NCI-H2107 treated with DMSO at 0.1 percent for 48 hours (cell line): ENCODE measurements around the gene ADD1.
A peak's percentile ranks its signal among the peaks of the same experiment; 100 is the strongest.

Experiments
- DNase-seq: peaks from one replicate; lab custom pipeline; 2025; ENCODE audit not compliant: unreplicated experiment; lab: John Stamatoyannopoulos, UW

ADD1 gene, protein sequence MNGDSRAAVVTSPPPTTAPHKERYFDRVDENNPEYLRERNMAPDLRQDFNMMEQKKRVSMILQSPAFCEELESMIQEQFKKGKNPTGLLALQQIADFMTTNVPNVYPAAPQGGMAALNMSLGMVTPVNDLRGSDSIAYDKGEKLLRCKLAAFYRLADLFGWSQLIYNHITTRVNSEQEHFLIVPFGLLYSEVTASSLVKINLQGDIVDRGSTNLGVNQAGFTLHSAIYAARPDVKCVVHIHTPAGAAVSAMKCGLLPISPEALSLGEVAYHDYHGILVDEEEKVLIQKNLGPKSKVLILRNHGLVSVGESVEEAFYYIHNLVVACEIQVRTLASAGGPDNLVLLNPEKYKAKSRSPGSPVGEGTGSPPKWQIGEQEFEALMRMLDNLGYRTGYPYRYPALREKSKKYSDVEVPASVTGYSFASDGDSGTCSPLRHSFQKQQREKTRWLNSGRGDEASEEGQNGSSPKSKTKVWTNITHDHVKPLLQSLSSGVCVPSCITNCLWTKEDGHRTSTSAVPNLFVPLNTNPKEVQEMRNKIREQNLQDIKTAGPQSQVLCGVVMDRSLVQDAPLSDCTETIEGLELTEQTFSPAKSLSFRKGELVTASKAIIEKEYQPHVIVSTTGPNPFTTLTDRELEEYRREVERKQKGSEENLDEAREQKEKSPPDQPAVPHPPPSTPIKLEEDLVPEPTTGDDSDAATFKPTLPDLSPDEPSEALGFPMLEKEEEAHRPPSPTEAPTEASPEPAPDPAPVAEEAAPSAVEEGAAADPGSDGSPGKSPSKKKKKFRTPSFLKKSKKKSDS

GRCh38 chr4:2843263-2843940, at the start of gene ADD1:
Gene ADD1 (plus strand): TSS chr4:2843844. CDS start chr4:2875916, 32,072 bp downstream.
- DNase-seq: peak; percentile 39

GRCh38 chr4:2794486-2795299, 49.0 kb upstream of the ADD1 start:
- DNase-seq: no peak

GRCh38 chr4:2795300-2795892, 48.2 kb upstream of the ADD1 start:
- no peak for DNase-seq

GRCh38 chr4:2795893-2796848, 47.5 kb upstream of the ADD1 start:
- DNase-seq: no peak

GRCh38 chr4:2796849-2797544, 46.6 kb upstream of the ADD1 start:
- DNase-seq: no peak

GRCh38 chr4:2797545-2798305, 45.9 kb upstream of the ADD1 start:
- DNase-seq: no peak

GRCh38 chr4:2798399-2799223, 45.0 kb upstream of the ADD1 start:
- no peak for DNase-seq

- DNase-seq: no peak
Measured at GRCh38 chr4:2799224-2799911, 44.3 kb upstream of the ADD1 start.

- no peak for DNase-seq
Measured at GRCh38 chr4:2799971-2800690, 43.5 kb upstream of the ADD1 start.

GRCh38 chr4:2800691-2801596, 42.7 kb upstream of the ADD1 start:
- no peak for DNase-seq

GRCh38 chr4:2802618-2803531, 40.8 kb upstream of the ADD1 start:
- DNase-seq: no peak

GRCh38 chr4:2803624-2804448, 39.8 kb upstream of the ADD1 start:
- no peak for DNase-seq

- DNase-seq: no peak
Measured at GRCh38 chr4:2804449-2804972, 39.1 kb upstream of the ADD1 start.
